ENCODE measurements around the gene KIR2DL3. TPM values are rescaled to one million over a fixed set of nuclear protein-coding genes. Genes with fewer than 3 reads are reported as not detected.
"Not testable (repeated sequence)": the region's sequence is repeated elsewhere in the genome, so short reads cannot be mapped to it uniquely, and the experiment has no call there.

The KIR2DL3 gene
- total RNA-seq, 6 experiments from 2014 or later = not detected

- no peaks in the 10 kb centered on the region for H3K27me3 Mint-ChIP-seq (ENCODE audit: insufficient read depth)
- DNase-seq = no peak
- H3K9me3 Mint-ChIP-seq = peaks cover 69% of the 10 kb centered on the region
- no peak for TF ChIP-seq CTCF (IDR thresholded peaks at IDR 0.05)
- H3K4me3 Mint-ChIP-seq = no peak overlapping the region
- H3K36me3 Mint-ChIP-seq (ENCODE audit: low read depth) = peaks cover 21% of the 10 kb centered on the region
- no peak overlapping the region for H3K27ac Mint-ChIP-seq
- no peaks in the 10 kb centered on the region for H3K4me1 Mint-ChIP-seq (ENCODE audit: low read depth)
Observed at GRCh38 chr19:54731191-54731590, 7.1 kb upstream of the KIR2DL3 start.

GRCh38 chr19:54738715-54739114, 402 bp downstream of the KIR2DL3 start:
- H3K36me3 Mint-ChIP-seq (ENCODE audit: low read depth) = peaks cover 7% of the 10 kb centered on the region
- H3K9me3 Mint-ChIP-seq = peaks cover 70% of the 10 kb centered on the region
- no peak for DNase-seq
- H3K4me3 Mint-ChIP-seq = no peak overlapping the region
- H3K27ac Mint-ChIP-seq = no peak overlapping the region
- no peaks in the 10 kb centered on the region for H3K4me1 Mint-ChIP-seq (ENCODE audit: low read depth)
- H3K27me3 Mint-ChIP-seq (ENCODE audit: insufficient read depth) = peaks cover 2% of the 10 kb centered on the region
- TF ChIP-seq CTCF (IDR thresholded peaks at IDR 0.05) = no peak

- TF ChIP-seq CTCF (IDR thresholded peaks at IDR 0.05) = no peak
- Mint-ChIP-seq H3K27me3 (ENCODE audit: insufficient read depth) (peaks cover 2% of the 10 kb centered on the region), H3K27ac (no peak overlapping the region), H3K4me1 (ENCODE audit: low read depth) (no peaks in the 10 kb centered on the region), H3K36me3 (ENCODE audit: low read depth) (peaks cover 7% of the 10 kb centered on the region), H3K4me3 (no peak overlapping the region), H3K9me3 (peaks cover 68% of the 10 kb centered on the region)
- no peak for DNase-seq
Observed at GRCh38 chr19:54739587-54740497, 1.5 kb downstream of the KIR2DL3 start.

- H3K27ac Mint-ChIP-seq; H3K4me3 Mint-ChIP-seq; DNase-seq; H3K27me3 Mint-ChIP-seq (ENCODE audit: insufficient read depth); H3K36me3 Mint-ChIP-seq (ENCODE audit: low read depth); H3K4me1 Mint-ChIP-seq (ENCODE audit: low read depth): not testable (repeated sequence)
- H3K9me3 Mint-ChIP-seq = peaks cover 63% of the 10 kb centered on the region
Observed at GRCh38 chr19:54741950-54742349, 3.6 kb downstream of the KIR2DL3 start.

- peaks cover 64% of the 10 kb centered on the region for H3K9me3 Mint-ChIP-seq
- H3K27me3 Mint-ChIP-seq (ENCODE audit: insufficient read depth); H3K4me1 Mint-ChIP-seq (ENCODE audit: low read depth); H3K36me3 Mint-ChIP-seq (ENCODE audit: low read depth); H3K4me3 Mint-ChIP-seq; H3K27ac Mint-ChIP-seq; DNase-seq: not testable (repeated sequence)
Observed at GRCh38 chr19:54744080-54744479, 5.8 kb downstream of the KIR2DL3 start.

GRCh38 chr19:54747614-54748322, 9.5 kb downstream of the KIR2DL3 start:
- not testable (repeated sequence) for H3K4me1 Mint-ChIP-seq (ENCODE audit: low read depth); H3K4me3 Mint-ChIP-seq; DNase-seq; H3K27me3 Mint-ChIP-seq (ENCODE audit: insufficient read depth); H3K27ac Mint-ChIP-seq; H3K36me3 Mint-ChIP-seq (ENCODE audit: low read depth)
- H3K9me3 Mint-ChIP-seq = peaks cover 52% of the 10 kb centered on the region

- not testable (repeated sequence) for H3K27me3 Mint-ChIP-seq (ENCODE audit: insufficient read depth); DNase-seq; H3K4me3 Mint-ChIP-seq; H3K4me1 Mint-ChIP-seq (ENCODE audit: low read depth); H3K27ac Mint-ChIP-seq; H3K36me3 Mint-ChIP-seq (ENCODE audit: low read depth)
- peaks cover 52% of the 10 kb centered on the region for H3K9me3 Mint-ChIP-seq
Observed at GRCh38 chr19:54750276-54750675, 12.0 kb downstream of the KIR2DL3 start.

GRCh38 chr19:54756204-54757110, 18.1 kb downstream of the KIR2DL3 start:
- H3K36me3 Mint-ChIP-seq (ENCODE audit: low read depth); H3K4me1 Mint-ChIP-seq (ENCODE audit: low read depth); DNase-seq; H3K4me3 Mint-ChIP-seq; H3K27ac Mint-ChIP-seq; H3K27me3 Mint-ChIP-seq (ENCODE audit: insufficient read depth): not testable (repeated sequence)
- H3K9me3 Mint-ChIP-seq = peaks cover 51% of the 10 kb centered on the region

- H3K9me3 Mint-ChIP-seq = peaks cover 48% of the 10 kb centered on the region
- not testable (repeated sequence) for H3K4me3 Mint-ChIP-seq; H3K27ac Mint-ChIP-seq; H3K36me3 Mint-ChIP-seq (ENCODE audit: low read depth); H3K4me1 Mint-ChIP-seq (ENCODE audit: low read depth); DNase-seq; H3K27me3 Mint-ChIP-seq (ENCODE audit: insufficient read depth)
Observed at GRCh38 chr19:54758577-54758976, 20.3 kb downstream of the KIR2DL3 start.

GRCh38 chr19:54764219-54764618, 25.9 kb downstream of the KIR2DL3 start:
- not testable (repeated sequence) for H3K4me3 Mint-ChIP-seq; H3K36me3 Mint-ChIP-seq (ENCODE audit: low read depth); H3K27ac Mint-ChIP-seq; H3K27me3 Mint-ChIP-seq (ENCODE audit: insufficient read depth); DNase-seq; H3K4me1 Mint-ChIP-seq (ENCODE audit: low read depth)
- H3K9me3 Mint-ChIP-seq = peaks cover 34% of the 10 kb centered on the region
